ENCODE results near the gene C2orf78.

The C2orf78 gene

GRCh38 chr2:73836141-73836943 lies 52.4 kb downstream of the C2orf78 start:
- in situ Hi-C loops (cut with MboI; ENCODE audit: low sequenced_read_pairs): no loop called here

- in situ Hi-C loops (cut with MboI; ENCODE audit: low sequenced_read_pairs): no loop called here
Observed at GRCh38 chr2:73837847-73838585, 54.0 kb downstream of the C2orf78 start.

GRCh38 chr2:73838889-73839534 lies 55.0 kb downstream of the C2orf78 start:
- in situ Hi-C loops (cut with MboI; ENCODE audit: low sequenced_read_pairs): no loop called here

- in situ Hi-C loops (cut with MboI; ENCODE audit: low sequenced_read_pairs): no loop called here
Observed at GRCh38 chr2:73839653-73840411, 55.8 kb downstream of the C2orf78 start.

- in situ Hi-C loops (cut with MboI; ENCODE audit: low sequenced_read_pairs): no loop called here
Observed at GRCh38 chr2:73841912-73842738, 58.1 kb downstream of the C2orf78 start.

GRCh38 chr2:73842739-73843019 lies 58.7 kb downstream of the C2orf78 start:
- in situ Hi-C loops (cut with MboI; ENCODE audit: low sequenced_read_pairs): no loop called here

GRCh38 chr2:73844087-73844486 lies 60.1 kb downstream of the C2orf78 start:
- in situ Hi-C loops (cut with MboI; ENCODE audit: low sequenced_read_pairs): no loop called here

- in situ Hi-C loops (cut with MboI; ENCODE audit: low sequenced_read_pairs): no loop called here
Observed at GRCh38 chr2:73850009-73850408, 66.0 kb downstream of the C2orf78 start.

GRCh38 chr2:73851274-73851673 lies 67.3 kb downstream of the C2orf78 start:
- in situ Hi-C loops (cut with MboI; ENCODE audit: low sequenced_read_pairs): no loop called here

GRCh38 chr2:73852020-73852419 lies 68.0 kb downstream of the C2orf78 start:
- in situ Hi-C loops (cut with MboI; ENCODE audit: low sequenced_read_pairs): no loop called here

- in situ Hi-C loops (cut with MboI; ENCODE audit: low sequenced_read_pairs): no loop called here
Observed at GRCh38 chr2:73855526-73855925, 71.5 kb downstream of the C2orf78 start.

- in situ Hi-C loops (cut with MboI; ENCODE audit: low sequenced_read_pairs): no loop called here
Observed at GRCh38 chr2:73856214-73856613, 72.2 kb downstream of the C2orf78 start.

- in situ Hi-C loops (cut with MboI; ENCODE audit: low sequenced_read_pairs): no loop called here
Observed at GRCh38 chr2:73859721-73860586, 76.0 kb downstream of the C2orf78 start.

GRCh38 chr2:73862987-73863386 lies 79.0 kb downstream of the C2orf78 start:
- in situ Hi-C loops (cut with MboI; ENCODE audit: low sequenced_read_pairs): no loop called here

Measured in HL-60/S4 treated with phorbol 12-myristate 13-acetate at 8.2 ng/mL for 4 days and 3 days (cell line).